ENCODE measurements around the gene LANCL3. TPM values are rescaled to one million over a fixed set of nuclear protein-coding genes. Genes with fewer than 3 reads are reported as not detected.
A peak's percentile ranks its signal among the peaks of the same experiment; 100 is the strongest.

The LANCL3 gene
- polyA plus RNA-seq, 2 donors = 0.98 to 1.4 TPM

DNA sequence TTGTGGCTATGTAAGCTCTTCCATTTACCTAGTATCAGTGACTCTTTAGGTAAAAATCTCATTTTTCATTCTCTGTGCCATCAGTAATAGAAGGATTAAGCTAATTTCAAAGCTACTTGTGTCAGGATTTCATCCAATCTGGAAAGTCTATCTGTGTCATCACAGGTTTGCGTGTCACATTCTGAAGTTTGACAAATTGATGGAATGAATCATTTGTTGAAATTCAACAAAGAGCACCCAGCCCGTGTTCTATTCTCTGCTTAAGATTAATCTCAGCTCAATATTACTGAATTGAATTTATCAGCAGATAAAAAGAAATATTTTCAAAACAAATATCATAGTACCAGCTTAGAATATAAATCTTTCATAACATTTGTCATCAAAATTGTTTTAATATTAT, 35.8 kb downstream of the LANCL3 start:
- Histone ChIP-seq H3K27me3 (ENCODE audit: control insufficient read depth in 1 of 2, insufficient read depth in 2 of 2, low read length in 2 of 2) (no peaks in the 10 kb centered on the region), H3K9me3 (ENCODE audit: control insufficient read depth in 2 of 2, insufficient read depth in 1 of 2, low read depth in 1 of 2, low read length in 1 of 2) (no peaks in the 10 kb centered on the region), H3K4me3 (ENCODE audit: low read depth in 1 of 2, low read length in 2 of 2) (no peak overlapping the region), H3K36me3 (ENCODE audit: control insufficient read depth in 2 of 2, insufficient read depth in 2 of 2, low read length in 1 of 2) (no peaks in the 10 kb centered on the region), H3K27ac (ENCODE audit: low read depth in 2 of 2, low read length in 1 of 2) (no peak overlapping the region), H3K4me1 (ENCODE audit: control insufficient read depth in 2 of 2, insufficient read depth in 2 of 2, low read length in 1 of 2) (no peaks in the 10 kb centered on the region)
- WGBS, 2 donors = 31 to 46% methylated on average over 2 of the region's 2 CpGs

DNA sequence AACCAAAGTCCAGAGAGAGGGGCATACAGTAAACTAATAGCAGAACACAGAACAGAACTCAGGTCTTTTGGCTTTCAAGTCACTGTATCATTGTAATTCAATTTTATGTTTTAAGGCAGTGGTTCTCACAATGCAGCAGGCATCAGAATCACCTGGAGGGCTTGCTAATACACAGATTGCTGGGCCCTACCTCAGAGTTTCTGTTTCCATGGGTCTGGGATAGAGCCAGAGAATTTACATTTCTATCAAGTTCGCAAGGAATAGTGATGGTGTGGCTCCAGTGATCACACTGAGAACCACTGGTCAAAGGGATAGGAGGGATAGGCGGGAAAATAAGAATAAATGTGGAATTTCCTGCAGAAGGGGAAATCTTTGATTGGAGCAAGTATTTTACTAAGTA, 36.7 kb downstream of the LANCL3 start:
- no peaks in the 10 kb centered on the region for H3K9me3 ChIP-seq (ENCODE audit: control insufficient read depth in 2 of 2, insufficient read depth in 1 of 2, low read depth in 1 of 2, low read length in 1 of 2)
- no peak overlapping the region for H3K4me3 ChIP-seq (ENCODE audit: low read depth in 1 of 2, low read length in 2 of 2)
- H3K4me1 ChIP-seq (ENCODE audit: control insufficient read depth in 2 of 2, insufficient read depth in 2 of 2, low read length in 1 of 2) = no peaks in the 10 kb centered on the region
- 54 to 86% methylated on average over 2 of the region's 2 CpGs for WGBS, 2 donors
- no peaks in the 10 kb centered on the region for H3K36me3 ChIP-seq (ENCODE audit: control insufficient read depth in 2 of 2, insufficient read depth in 2 of 2, low read length in 1 of 2)
- H3K27ac ChIP-seq (ENCODE audit: low read depth in 2 of 2, low read length in 1 of 2) = no peak overlapping the region
- H3K27me3 ChIP-seq (ENCODE audit: control insufficient read depth in 1 of 2, insufficient read depth in 2 of 2, low read length in 2 of 2) = no peaks in the 10 kb centered on the region

DNA sequence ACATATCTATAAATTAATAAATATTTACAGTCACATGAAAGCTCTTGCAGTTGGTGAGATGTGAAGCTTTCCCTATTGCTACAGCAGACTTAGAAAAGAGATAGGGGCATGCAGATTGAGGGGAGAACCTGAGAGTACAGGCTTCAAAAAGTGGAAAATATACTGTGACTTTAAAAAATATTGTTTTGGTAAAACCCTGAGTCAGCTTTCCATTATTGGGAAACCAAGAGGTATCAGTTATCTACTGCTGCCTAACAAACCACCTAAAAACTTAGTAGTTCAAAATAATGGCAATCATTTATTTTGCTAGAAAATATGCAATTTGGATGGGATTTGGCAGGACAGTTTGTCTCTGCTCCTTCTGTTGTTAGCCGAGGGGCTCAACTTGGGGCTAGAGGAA, 38.3 kb downstream of the LANCL3 start:
- no peaks in the 10 kb centered on the region for H3K27me3 ChIP-seq (ENCODE audit: control insufficient read depth in 1 of 2, insufficient read depth in 2 of 2, low read length in 2 of 2)
- no peaks in the 10 kb centered on the region for H3K36me3 ChIP-seq (ENCODE audit: control insufficient read depth in 2 of 2, insufficient read depth in 2 of 2, low read length in 1 of 2)
- H3K9me3 ChIP-seq (ENCODE audit: control insufficient read depth in 2 of 2, insufficient read depth in 1 of 2, low read depth in 1 of 2, low read length in 1 of 2) = no peaks in the 10 kb centered on the region
- WGBS, 2 donors = 92 to 94% methylated on average over 1 of the region's 1 CpG
- no peaks in the 10 kb centered on the region for H3K4me1 ChIP-seq (ENCODE audit: control insufficient read depth in 2 of 2, insufficient read depth in 2 of 2, low read length in 1 of 2)
- H3K27ac ChIP-seq (ENCODE audit: low read depth in 2 of 2, low read length in 1 of 2) = no peak overlapping the region
- H3K4me3 ChIP-seq (ENCODE audit: low read depth in 1 of 2, low read length in 2 of 2) = no peak overlapping the region

DNA sequence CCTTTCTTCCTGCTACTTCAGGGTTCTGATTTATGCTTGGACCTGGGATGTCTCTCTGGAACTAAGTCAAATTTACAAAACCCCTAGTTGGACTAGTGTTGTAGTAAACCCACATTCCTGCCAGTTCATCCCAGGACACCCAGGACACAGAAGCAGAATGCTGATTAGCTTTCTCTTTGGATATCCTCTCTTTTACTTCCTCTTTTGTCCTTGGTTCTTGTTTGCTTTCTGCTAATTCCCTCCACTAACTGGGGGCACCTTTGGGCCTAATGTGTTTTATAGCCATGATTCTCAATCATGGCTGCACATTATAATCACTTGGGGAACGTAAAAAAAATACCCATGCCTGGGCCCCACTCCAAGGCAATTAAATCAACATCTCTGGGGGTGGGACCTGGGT, 42.5 kb downstream of the LANCL3 start:
- 67 to 84% methylated on average over 1 of the region's 1 CpG for WGBS, 2 donors
- Histone ChIP-seq H3K9me3 (ENCODE audit: control insufficient read depth in 2 of 2, insufficient read depth in 1 of 2, low read depth in 1 of 2, low read length in 1 of 2) (no peaks in the 10 kb centered on the region), H3K4me3 (ENCODE audit: low read depth in 1 of 2, low read length in 2 of 2) (no peak overlapping the region), H3K4me1 (ENCODE audit: control insufficient read depth in 2 of 2, insufficient read depth in 2 of 2, low read length in 1 of 2) (no peaks in the 10 kb centered on the region), H3K27ac (ENCODE audit: low read depth in 2 of 2, low read length in 1 of 2) (no peak overlapping the region), H3K36me3 (ENCODE audit: control insufficient read depth in 2 of 2, insufficient read depth in 2 of 2, low read length in 1 of 2) (no peaks in the 10 kb centered on the region), H3K27me3 (ENCODE audit: control insufficient read depth in 1 of 2, insufficient read depth in 2 of 2, low read length in 2 of 2) (no peaks in the 10 kb centered on the region)

DNA sequence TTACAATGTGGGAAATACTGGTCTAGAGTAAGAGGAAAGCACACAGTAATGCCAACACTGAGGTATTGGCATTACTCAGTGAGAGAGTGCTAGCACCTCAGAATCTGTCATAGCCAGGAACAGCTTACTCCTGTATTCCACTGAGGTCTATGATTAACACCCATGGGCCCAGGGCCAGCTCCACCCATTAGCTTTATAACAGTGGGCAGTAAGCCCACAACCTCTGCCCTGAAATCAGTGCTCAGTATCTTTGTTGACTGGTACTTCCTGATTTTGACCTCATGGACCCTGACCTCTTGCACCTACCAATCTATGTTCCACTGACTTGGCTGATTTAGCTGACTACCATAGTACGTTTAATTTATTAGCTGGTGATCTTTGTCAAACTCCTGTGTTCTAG, 56.1 kb downstream of the LANCL3 start:
- no peak overlapping the region for H3K4me3 ChIP-seq (ENCODE audit: low read depth in 1 of 2, low read length in 2 of 2)
- no peaks in the 10 kb centered on the region for H3K9me3 ChIP-seq (ENCODE audit: control insufficient read depth in 2 of 2, insufficient read depth in 1 of 2, low read depth in 1 of 2, low read length in 1 of 2)
- peaks cover 0 to 3% of the 10 kb centered on the region in 2 donors for H3K27me3 ChIP-seq (ENCODE audit: control insufficient read depth in 1 of 2, insufficient read depth in 2 of 2, low read length in 2 of 2)
- no peaks in the 10 kb centered on the region for H3K4me1 ChIP-seq (ENCODE audit: control insufficient read depth in 2 of 2, insufficient read depth in 2 of 2, low read length in 1 of 2)
- H3K27ac ChIP-seq (ENCODE audit: low read depth in 2 of 2, low read length in 1 of 2) = peak overlapping the region; percentile 8 to 48
- WGBS, 2 donors = 59 to 71% methylated on average over 1 of the region's 1 CpG
- no peaks in the 10 kb centered on the region for H3K36me3 ChIP-seq (ENCODE audit: control insufficient read depth in 2 of 2, insufficient read depth in 2 of 2, low read length in 1 of 2)

DNA sequence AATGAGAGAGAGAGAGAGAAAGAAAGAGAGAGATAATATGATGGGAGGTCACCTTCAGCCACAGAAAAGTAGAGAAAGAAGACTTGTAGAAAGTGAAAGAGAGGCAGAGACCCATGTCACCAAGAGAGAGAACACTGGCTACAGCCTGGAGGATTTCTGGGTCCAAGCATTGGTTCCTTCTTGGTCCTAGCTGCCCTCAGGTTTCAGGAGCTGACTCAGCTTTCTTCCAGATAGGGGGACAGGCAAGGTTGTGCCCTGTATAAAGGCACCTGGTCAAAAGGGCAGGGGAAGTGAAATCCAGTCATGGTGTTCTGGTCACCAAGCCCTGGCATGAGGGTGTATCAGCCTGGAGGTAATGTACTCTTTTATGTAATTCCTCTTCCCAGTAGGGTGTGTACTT, 66.6 kb downstream of the LANCL3 start:
- H3K27ac ChIP-seq (ENCODE audit: low read depth in 2 of 2, low read length in 1 of 2) = no peak overlapping the region
- no peaks in the 10 kb centered on the region for H3K27me3 ChIP-seq (ENCODE audit: control insufficient read depth in 1 of 2, insufficient read depth in 2 of 2, low read length in 2 of 2)
- no peak overlapping the region for H3K4me3 ChIP-seq (ENCODE audit: low read depth in 1 of 2, low read length in 2 of 2)
- no peaks in the 10 kb centered on the region for H3K9me3 ChIP-seq (ENCODE audit: control insufficient read depth in 2 of 2, insufficient read depth in 1 of 2, low read depth in 1 of 2, low read length in 1 of 2)
- no peaks in the 10 kb centered on the region for H3K36me3 ChIP-seq (ENCODE audit: control insufficient read depth in 2 of 2, insufficient read depth in 2 of 2, low read length in 1 of 2)
- H3K4me1 ChIP-seq (ENCODE audit: control insufficient read depth in 2 of 2, insufficient read depth in 2 of 2, low read length in 1 of 2) = no peaks in the 10 kb centered on the region

DNA sequence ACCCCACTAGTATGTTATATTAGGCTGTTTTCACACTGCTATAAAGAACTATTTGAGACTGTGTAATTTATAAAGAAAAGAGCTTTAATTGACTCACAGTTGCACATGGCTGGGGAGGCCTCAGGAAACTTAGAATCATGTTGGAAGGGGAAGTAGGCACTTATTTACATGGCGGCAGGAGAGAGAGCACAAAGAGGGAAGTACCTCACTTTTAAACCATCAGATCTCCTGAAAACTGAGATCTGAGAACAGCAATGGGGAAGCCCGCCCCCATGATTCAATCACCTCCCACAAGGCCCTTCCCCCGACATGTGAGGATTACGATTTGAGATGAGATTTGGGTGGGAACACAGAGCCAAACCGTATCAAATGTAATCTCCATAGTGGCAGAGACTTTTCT, 68.7 kb downstream of the LANCL3 start:
- Histone ChIP-seq H3K9me3 (ENCODE audit: control insufficient read depth in 2 of 2, insufficient read depth in 1 of 2, low read depth in 1 of 2, low read length in 1 of 2) (no peaks in the 10 kb centered on the region), H3K36me3 (ENCODE audit: control insufficient read depth in 2 of 2, insufficient read depth in 2 of 2, low read length in 1 of 2) (no peaks in the 10 kb centered on the region), H3K27me3 (ENCODE audit: control insufficient read depth in 1 of 2, insufficient read depth in 2 of 2, low read length in 2 of 2) (no peaks in the 10 kb centered on the region), H3K4me3 (ENCODE audit: low read depth in 1 of 2, low read length in 2 of 2) (no peak overlapping the region), H3K27ac (ENCODE audit: low read depth in 2 of 2, low read length in 1 of 2) (no peak overlapping the region), H3K4me1 (ENCODE audit: control insufficient read depth in 2 of 2, insufficient read depth in 2 of 2, low read length in 1 of 2) (no peaks in the 10 kb centered on the region)
- 76 to 83% methylated on average over 5 of the region's 5 CpGs for WGBS, 2 donors

DNA sequence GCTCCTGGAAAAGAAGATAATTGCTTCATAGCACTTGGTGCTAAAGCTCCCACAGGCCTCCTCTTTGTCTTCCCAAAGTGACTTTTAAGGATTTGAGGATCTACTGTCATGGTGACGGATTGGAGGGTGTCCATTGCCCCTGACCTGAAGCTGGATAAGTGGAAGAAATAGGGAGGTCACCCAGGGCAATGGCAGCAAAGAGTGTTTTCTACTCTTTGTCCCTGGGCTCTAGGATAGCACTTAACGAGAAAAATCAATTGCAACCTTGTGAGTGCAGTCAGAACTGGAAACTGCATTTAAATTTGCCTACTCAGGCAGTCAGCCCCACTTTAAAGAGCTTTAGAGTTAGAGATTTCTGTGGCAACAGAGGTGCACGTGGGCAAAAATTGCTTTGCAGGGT, 70.4 kb downstream of the LANCL3 start:
- Histone ChIP-seq H3K36me3 (ENCODE audit: control insufficient read depth in 2 of 2, insufficient read depth in 2 of 2, low read length in 1 of 2) (no peaks in the 10 kb centered on the region), H3K27me3 (ENCODE audit: control insufficient read depth in 1 of 2, insufficient read depth in 2 of 2, low read length in 2 of 2) (no peaks in the 10 kb centered on the region), H3K9me3 (ENCODE audit: control insufficient read depth in 2 of 2, insufficient read depth in 1 of 2, low read depth in 1 of 2, low read length in 1 of 2) (no peaks in the 10 kb centered on the region), H3K27ac (ENCODE audit: low read depth in 2 of 2, low read length in 1 of 2) (no peak overlapping the region), H3K4me1 (ENCODE audit: control insufficient read depth in 2 of 2, insufficient read depth in 2 of 2, low read length in 1 of 2) (no peaks in the 10 kb centered on the region), H3K4me3 (ENCODE audit: low read depth in 1 of 2, low read length in 2 of 2) (no peak overlapping the region)
- WGBS, 2 donors = 52 to 81% methylated on average over 3 of the region's 3 CpGs

DNA sequence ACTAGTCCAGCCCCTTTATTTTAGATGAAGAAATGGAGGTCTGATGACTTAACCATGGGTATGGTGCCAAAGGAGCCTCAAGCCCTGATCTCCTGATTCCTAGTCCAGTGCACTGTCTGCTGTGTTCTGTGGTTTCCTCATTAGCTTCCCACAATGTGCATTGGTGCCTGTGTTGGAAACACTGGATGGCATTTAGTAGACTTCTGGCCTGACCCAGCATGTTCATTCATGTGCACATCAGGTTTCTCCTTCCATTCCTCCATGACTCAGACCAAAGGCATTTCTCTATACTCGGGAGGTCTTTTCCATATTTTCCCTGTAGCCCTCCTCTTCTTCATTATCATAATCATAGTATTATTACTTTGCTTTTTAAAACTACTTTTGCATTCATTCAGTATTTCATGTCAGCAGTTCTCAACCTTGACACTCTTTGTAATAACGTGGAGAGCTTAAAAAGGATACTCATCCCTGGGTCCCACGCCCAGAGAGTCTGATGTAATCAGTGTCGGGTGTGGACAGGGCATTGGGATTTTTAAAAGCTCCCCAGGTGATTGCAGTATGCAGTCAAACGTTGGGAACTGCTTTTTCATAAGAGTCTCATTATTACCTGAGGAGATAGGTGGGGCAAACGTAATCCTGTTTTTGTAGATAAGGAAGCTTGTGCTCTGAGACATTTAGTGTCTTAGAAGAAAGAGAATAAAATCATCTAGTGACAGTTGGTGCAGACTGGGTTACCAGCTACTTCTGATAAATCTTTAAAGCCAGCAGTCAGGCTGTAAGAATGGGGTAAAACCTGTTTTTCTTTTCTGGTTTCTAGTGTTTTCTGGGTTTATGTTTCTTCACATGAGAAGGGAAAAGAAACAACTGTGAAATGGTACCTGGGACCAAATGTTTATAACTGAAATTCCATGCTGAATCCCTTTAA, 73.2 kb downstream of the LANCL3 start:
- 33 to 44% methylated on average over 6 of the region's 6 CpGs for WGBS, 2 donors
- Histone ChIP-seq H3K27me3 (ENCODE audit: control insufficient read depth in 1 of 2, insufficient read depth in 2 of 2, low read length in 2 of 2) (no peaks in the 10 kb centered on the region), H3K4me1 (ENCODE audit: control insufficient read depth in 2 of 2, insufficient read depth in 2 of 2, low read length in 1 of 2) (no peaks in the 10 kb centered on the region), H3K9me3 (ENCODE audit: control insufficient read depth in 2 of 2, insufficient read depth in 1 of 2, low read depth in 1 of 2, low read length in 1 of 2) (no peaks in the 10 kb centered on the region), H3K4me3 (ENCODE audit: low read depth in 1 of 2, low read length in 2 of 2) (no peak overlapping the region), H3K27ac (ENCODE audit: low read depth in 2 of 2, low read length in 1 of 2) (peak overlapping the region; percentile 77 to 84), H3K36me3 (ENCODE audit: control insufficient read depth in 2 of 2, insufficient read depth in 2 of 2, low read length in 1 of 2) (no peaks in the 10 kb centered on the region)

DNA sequence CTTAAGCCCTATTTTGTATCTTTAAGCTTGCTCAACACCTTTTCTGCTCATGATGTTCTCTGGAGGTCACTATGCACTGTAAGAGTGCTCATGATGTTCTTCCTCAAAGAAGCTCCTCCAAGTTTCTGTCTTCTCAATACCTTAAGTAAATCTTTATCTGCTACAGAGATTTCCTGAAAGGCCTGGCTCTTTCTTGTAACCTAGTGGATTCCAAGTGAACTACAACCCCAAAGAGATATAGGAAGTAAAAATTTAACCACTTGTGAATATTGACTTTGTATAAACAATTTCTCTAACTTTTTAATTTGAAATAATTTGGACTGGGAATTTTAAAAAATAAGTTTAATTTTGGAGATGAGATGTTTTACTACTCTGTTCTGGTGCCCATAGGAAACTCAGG, 74.8 kb downstream of the LANCL3 start:
- Histone ChIP-seq H3K27ac (ENCODE audit: low read depth in 2 of 2, low read length in 1 of 2) (peak overlapping the region in 1 of 2 donors; percentile 67), H3K4me3 (ENCODE audit: low read depth in 1 of 2, low read length in 2 of 2) (no peak overlapping the region), H3K27me3 (ENCODE audit: control insufficient read depth in 1 of 2, insufficient read depth in 2 of 2, low read length in 2 of 2) (no peaks in the 10 kb centered on the region), H3K9me3 (ENCODE audit: control insufficient read depth in 2 of 2, insufficient read depth in 1 of 2, low read depth in 1 of 2, low read length in 1 of 2) (no peaks in the 10 kb centered on the region), H3K36me3 (ENCODE audit: control insufficient read depth in 2 of 2, insufficient read depth in 2 of 2, low read length in 1 of 2) (no peaks in the 10 kb centered on the region), H3K4me1 (ENCODE audit: control insufficient read depth in 2 of 2, insufficient read depth in 2 of 2, low read length in 1 of 2) (no peaks in the 10 kb centered on the region)

Measured in esophagus (tissue), 2 donors.